Suprapubic skin (tissue), 4 donors: ENCODE data around the gene COL20A1.

Source experiments
- CTCF ChIP-seq, 2 donors: fragments of 200-600 bp in 1 of 2; fragments of 450-650 bp in 1 of 2; sonication (generic) in 1 of 2; IDR thresholded peaks; one replicate each; pipeline ENCODE4 v1.5.1; 2016 to 2019; ENCODE audit warnings: antibody characterized with exemption in 2 of 2, mild to moderate bottlenecking in 1 of 2, moderate library complexity in 1 of 2
- EP300 ChIP-seq: sonication (generic); formaldehyde crosslinking; IDR thresholded peaks from one replicate; pipeline ENCODE4 v1.6.1; 2017; ENCODE audit warnings: antibody characterized with exemption
- POLR2A ChIP-seq, 2 donors: fragments of 450-650 bp; IDR thresholded peaks; one replicate each; pipeline ENCODE4 v1.6.1; 2017; ENCODE audit warnings: antibody characterized with exemption in 2 of 2, mild to moderate bottlenecking in 2 of 2, moderate library complexity in 2 of 2
- POLR2AphosphoS5 ChIP-seq, 3 donors: sonication (generic); formaldehyde crosslinking; IDR thresholded peaks; one replicate each; pipeline ENCODE4 v1.6.1; 2017; ENCODE audit warnings: antibody characterized with exemption in 3 of 3

GRCh38 chr20:63307538-63308217, 14.7 kb downstream of the COL20A1 start:
- TF ChIP-seq CTCF (IDR thresholded peaks at IDR 0.05) (no peak), POLR2AphosphoS5 (IDR thresholded peaks at IDR 0.05) (no peak), EP300 (no peak), POLR2A (IDR thresholded peaks at IDR 0.05) (no peak)
